Panc1 (cell line): ENCODE data around the gene CLPTM1L.

Experiments used
- POLR2AphosphoS5 ChIP-seq: IDR thresholded peaks from 2 replicates; pipeline ENCODE4 v1.6.1; 2012; ENCODE audit warnings: mild to moderate bottlenecking, low read depth, low read length, moderate library complexity
- REST ChIP-seq, 2 experiments: IDR thresholded peaks; 2 replicates each; pipeline ENCODE4 v1.6.1; 2011 to 2012; ENCODE audit warnings: low read depth in 2 of 2, control low read depth in 1 of 2, low read length in 1 of 2, mild to moderate bottlenecking in 1 of 2, moderate library complexity in 1 of 2; ENCODE audit not compliant: insufficient read depth in 1 of 2
- TF ChIP-seq, protein P1 (sequence below): fragments of 450-650 bp; IDR thresholded peaks from 2 replicates; pipeline ENCODE4 v1.5.1; 2017; ENCODE audit warnings: mild to moderate bottlenecking

DNA sequence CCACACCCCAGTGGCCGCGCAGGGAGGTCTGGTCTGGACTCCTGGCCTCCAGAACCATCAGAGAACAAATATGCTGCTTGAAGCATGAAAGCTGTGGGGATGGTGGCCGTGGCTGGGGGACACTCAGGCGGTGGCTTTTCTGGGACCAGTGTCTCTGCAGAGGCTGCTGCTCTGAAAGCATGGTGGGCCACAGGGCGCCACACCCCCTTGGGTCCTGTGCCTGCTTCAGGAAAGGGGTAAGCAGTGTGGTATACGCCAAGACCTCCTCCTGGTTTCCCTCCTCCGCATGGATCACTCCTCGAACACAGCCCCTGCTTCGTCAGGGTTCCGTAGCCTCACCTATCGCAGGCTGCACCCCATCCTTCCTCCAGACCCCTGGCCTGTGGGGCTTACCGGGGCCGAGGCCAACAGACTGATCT, 30.3 kb downstream of the CLPTM1L start:
- TF ChIP-seq, protein P1, sequence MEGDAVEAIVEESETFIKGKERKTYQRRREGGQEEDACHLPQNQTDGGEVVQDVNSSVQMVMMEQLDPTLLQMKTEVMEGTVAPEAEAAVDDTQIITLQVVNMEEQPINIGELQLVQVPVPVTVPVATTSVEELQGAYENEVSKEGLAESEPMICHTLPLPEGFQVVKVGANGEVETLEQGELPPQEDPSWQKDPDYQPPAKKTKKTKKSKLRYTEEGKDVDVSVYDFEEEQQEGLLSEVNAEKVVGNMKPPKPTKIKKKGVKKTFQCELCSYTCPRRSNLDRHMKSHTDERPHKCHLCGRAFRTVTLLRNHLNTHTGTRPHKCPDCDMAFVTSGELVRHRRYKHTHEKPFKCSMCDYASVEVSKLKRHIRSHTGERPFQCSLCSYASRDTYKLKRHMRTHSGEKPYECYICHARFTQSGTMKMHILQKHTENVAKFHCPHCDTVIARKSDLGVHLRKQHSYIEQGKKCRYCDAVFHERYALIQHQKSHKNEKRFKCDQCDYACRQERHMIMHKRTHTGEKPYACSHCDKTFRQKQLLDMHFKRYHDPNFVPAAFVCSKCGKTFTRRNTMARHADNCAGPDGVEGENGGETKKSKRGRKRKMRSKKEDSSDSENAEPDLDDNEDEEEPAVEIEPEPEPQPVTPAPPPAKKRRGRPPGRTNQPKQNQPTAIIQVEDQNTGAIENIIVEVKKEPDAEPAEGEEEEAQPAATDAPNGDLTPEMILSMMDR = no peak
- TF ChIP-seq REST (IDR thresholded peaks at IDR 0.05; ENCODE audit: insufficient read depth in 1 of 2, low read depth in 2 of 2, low read length in 1 of 2) (no peak), POLR2AphosphoS5 (no peak)
